ENCODE measurements around the gene HIPK2.

The HIPK2 gene

DNA sequence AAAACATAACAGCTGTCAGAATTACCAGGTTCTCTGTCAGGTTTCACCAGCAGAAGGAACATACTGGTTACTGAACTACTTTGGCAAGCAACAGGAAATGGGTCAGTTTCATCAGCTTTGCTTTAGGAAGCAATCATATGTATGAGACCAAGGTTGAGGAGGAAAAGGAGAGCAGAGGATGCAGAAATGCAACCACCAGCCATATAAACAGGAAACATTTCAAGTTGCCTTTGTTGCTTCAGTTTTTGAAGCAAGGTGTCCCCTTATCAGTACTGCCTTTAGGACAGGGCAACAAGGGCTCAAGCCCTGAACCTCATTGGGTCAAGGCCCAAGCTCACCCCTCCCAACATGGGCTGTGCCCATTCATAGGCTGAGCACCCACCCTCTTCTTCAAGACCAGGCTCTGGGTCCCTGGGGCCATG is 10.2 kb downstream of the HIPK2 start:
- TF ChIP-seq LEF1 (IDR thresholded peaks at IDR 0.05; ENCODE audit: borderline replicate concordance) (no peak), ZNF384 (IDR thresholded peaks at IDR 0.05) (no peak), CTBP1 (IDR thresholded peaks at IDR 0.05; ENCODE audit: borderline replicate concordance) (no peak), FOXK2 (IDR thresholded peaks at IDR 0.05) (no peak), FOXA1 (IDR thresholded peaks at IDR 0.05) (no peak), ARNT (IDR thresholded peaks at IDR 0.05) (no peak), NFRKB (IDR thresholded peaks at IDR 0.05) (no peak), TARDBP (IDR thresholded peaks at IDR 0.05) (no peak), BHLHE40 (IDR thresholded peaks at IDR 0.05; ENCODE audit: borderline replicate concordance) (no peak), HDGF (IDR thresholded peaks at IDR 0.05; ENCODE audit: borderline replicate concordance) (no peak), SP1 (IDR thresholded peaks at IDR 0.05) (no peak), SUZ12 (IDR thresholded peaks at IDR 0.05) (no peak), L3MBTL2 (conservative IDR thresholded peaks at IDR 0.05) (no peak), FOXM1 (IDR thresholded peaks at IDR 0.05; ENCODE audit: borderline replicate concordance) (no peak), ELF4 (IDR thresholded peaks at IDR 0.05) (no peak)
- TF ChIP-seq, protein P1, sequence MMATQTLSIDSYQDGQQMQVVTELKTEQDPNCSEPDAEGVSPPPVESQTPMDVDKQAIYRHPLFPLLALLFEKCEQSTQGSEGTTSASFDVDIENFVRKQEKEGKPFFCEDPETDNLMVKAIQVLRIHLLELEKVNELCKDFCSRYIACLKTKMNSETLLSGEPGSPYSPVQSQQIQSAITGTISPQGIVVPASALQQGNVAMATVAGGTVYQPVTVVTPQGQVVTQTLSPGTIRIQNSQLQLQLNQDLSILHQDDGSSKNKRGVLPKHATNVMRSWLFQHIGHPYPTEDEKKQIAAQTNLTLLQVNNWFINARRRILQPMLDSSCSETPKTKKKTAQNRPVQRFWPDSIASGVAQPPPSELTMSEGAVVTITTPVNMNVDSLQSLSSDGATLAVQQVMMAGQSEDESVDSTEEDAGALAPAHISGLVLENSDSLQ (IDR thresholded peaks at IDR 0.05): no peak
- CTCF ChIA-PET: no interaction called here
- POLR2A ChIA-PET: no interaction called here
- no peak for DNase-seq (ENCODE audit: extremely low spot score)

DNA sequence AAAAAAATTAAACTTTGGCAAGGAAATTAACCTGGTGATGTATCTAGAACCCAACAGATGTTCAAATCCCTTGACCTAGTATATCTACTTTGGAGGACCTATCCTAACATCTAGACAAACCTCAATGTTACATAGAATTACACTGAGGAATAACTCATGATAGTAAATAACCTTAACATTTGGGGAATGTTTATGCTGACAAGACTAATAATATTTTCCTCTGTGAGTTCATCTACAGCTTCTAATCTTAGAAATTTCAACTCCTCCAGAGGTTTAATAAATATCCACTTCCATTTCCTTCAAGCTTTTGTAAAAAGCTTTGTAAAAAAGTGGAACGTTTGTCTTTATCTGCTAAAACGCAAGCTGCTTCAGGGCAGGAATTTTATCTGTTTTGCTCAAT is 12.7 kb downstream of the HIPK2 start:
- TF ChIP-seq HDGF (IDR thresholded peaks at IDR 0.05; ENCODE audit: borderline replicate concordance): no peak
- TF ChIP-seq FOXM1 (IDR thresholded peaks at IDR 0.05; ENCODE audit: borderline replicate concordance): no peak
- no peak for TF ChIP-seq NFRKB (IDR thresholded peaks at IDR 0.05)
- no peak for TF ChIP-seq ARNT (IDR thresholded peaks at IDR 0.05)
- TF ChIP-seq CTBP1 (IDR thresholded peaks at IDR 0.05; ENCODE audit: borderline replicate concordance): no peak
- no peak for TF ChIP-seq L3MBTL2 (conservative IDR thresholded peaks at IDR 0.05)
- no peak for TF ChIP-seq SP1 (IDR thresholded peaks at IDR 0.05)
- no peak for TF ChIP-seq ZNF384 (IDR thresholded peaks at IDR 0.05)
- TF ChIP-seq, protein P1 (IDR thresholded peaks at IDR 0.05): no peak
- TF ChIP-seq LEF1 (IDR thresholded peaks at IDR 0.05; ENCODE audit: borderline replicate concordance): no peak
- TF ChIP-seq ELF4 (IDR thresholded peaks at IDR 0.05): no peak
- TF ChIP-seq TARDBP (IDR thresholded peaks at IDR 0.05): no peak
- TF ChIP-seq SUZ12 (IDR thresholded peaks at IDR 0.05): no peak
- TF ChIP-seq FOXK2 (IDR thresholded peaks at IDR 0.05): no peak
- TF ChIP-seq BHLHE40 (IDR thresholded peaks at IDR 0.05; ENCODE audit: borderline replicate concordance): no peak
- no peak for DNase-seq (ENCODE audit: extremely low spot score)
- CTCF ChIA-PET: no interaction called here
- POLR2A ChIA-PET: interaction anchor here (0.7 kb wide), 1 partner anchor 1638 kb away, joined by 3 read pairs; no protein-coding TSS in a partner anchor

DNA sequence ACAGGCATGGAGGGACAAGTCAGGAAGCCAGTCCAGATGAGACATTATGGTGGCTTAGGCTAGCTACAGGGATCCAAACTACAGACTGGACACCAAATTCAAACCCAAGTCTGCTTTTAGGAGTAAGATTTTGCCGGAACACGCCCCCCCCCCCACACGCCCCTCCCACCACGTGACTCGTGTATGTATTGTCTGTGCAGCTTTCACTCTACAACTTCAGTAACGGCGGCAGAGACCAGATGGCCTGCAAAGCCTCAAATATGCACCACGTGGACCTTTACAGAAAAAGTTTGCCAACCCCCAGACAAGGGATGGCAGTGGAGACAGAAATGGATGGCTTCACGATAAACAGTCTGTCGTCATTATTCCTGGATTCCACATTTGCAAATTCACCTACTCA is 14.5 kb downstream of the HIPK2 start:
- ChIA-PET CTCF (no interaction called here), POLR2A (no interaction called here)
- TF ChIP-seq TARDBP (IDR thresholded peaks at IDR 0.05): no peak
- TF ChIP-seq FOXK2 (IDR thresholded peaks at IDR 0.05): no peak
- no peak for TF ChIP-seq NFRKB (IDR thresholded peaks at IDR 0.05)
- TF ChIP-seq FOXM1 (IDR thresholded peaks at IDR 0.05; ENCODE audit: borderline replicate concordance): no peak
- TF ChIP-seq ELF4 (IDR thresholded peaks at IDR 0.05): no peak
- TF ChIP-seq, protein P1 (IDR thresholded peaks at IDR 0.05): no peak
- TF ChIP-seq HDGF (IDR thresholded peaks at IDR 0.05; ENCODE audit: borderline replicate concordance): no peak
- no peak for TF ChIP-seq ZNF384 (IDR thresholded peaks at IDR 0.05)
- TF ChIP-seq SUZ12 (IDR thresholded peaks at IDR 0.05): no peak
- no peak for TF ChIP-seq LEF1 (IDR thresholded peaks at IDR 0.05; ENCODE audit: borderline replicate concordance)
- no peak for TF ChIP-seq SP1 (IDR thresholded peaks at IDR 0.05)
- TF ChIP-seq BHLHE40 (IDR thresholded peaks at IDR 0.05; ENCODE audit: borderline replicate concordance): no peak
- no peak for TF ChIP-seq ARNT (IDR thresholded peaks at IDR 0.05)
- TF ChIP-seq CTBP1 (IDR thresholded peaks at IDR 0.05; ENCODE audit: borderline replicate concordance): no peak
- TF ChIP-seq FOXA1 (IDR thresholded peaks at IDR 0.05): no peak
- no peak for TF ChIP-seq L3MBTL2 (conservative IDR thresholded peaks at IDR 0.05)
- DNase-seq (ENCODE audit: extremely low spot score): no peak

DNA sequence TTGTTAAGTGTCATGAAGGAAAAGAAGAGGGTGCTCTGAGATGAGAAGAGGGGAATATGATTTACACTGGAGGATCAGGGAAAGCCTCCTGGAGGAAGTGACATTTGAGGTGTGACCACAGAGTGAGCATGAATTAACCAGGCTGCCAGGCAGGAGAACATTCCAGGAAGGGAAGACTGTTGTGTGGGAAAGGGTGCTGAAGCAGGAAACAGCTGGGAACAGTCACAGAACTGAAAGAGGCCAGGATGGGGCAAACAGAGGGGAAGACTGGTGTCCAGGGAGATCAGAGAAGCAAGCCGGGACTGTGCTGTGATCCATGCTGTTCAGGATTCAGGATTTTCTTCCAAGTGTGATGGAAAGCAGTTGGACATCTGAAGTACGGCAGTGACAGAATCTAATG is 14.9 kb downstream of the HIPK2 start:
- POLR2A ChIA-PET: no interaction called here
- TF ChIP-seq ELF4 (IDR thresholded peaks at IDR 0.05) (no peak), LEF1 (IDR thresholded peaks at IDR 0.05; ENCODE audit: borderline replicate concordance) (no peak)
- DNase-seq (ENCODE audit: extremely low spot score): no peak
- CTCF ChIA-PET: no interaction called here

DNA sequence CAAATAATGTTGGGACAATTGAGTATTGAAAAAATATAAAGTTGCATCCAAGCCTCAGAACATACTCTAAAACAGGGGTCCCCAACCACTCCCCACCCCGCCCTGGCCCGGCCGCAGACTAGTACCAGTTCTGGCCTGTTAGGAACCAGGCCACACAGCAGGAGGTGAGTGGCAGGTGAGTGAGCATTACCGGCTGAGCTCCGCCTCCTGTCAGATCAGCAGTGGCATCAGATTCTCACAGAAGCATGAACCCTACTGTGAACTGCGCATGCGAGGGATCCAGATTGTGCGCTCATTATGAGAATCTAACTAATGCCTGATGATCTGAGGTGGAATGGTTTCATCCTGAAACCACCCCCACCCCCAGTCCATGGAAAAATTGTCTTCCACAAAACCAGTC is 19.4 kb downstream of the HIPK2 start:
- CTCF ChIA-PET: no interaction called here
- POLR2A ChIA-PET: no interaction called here

DNA sequence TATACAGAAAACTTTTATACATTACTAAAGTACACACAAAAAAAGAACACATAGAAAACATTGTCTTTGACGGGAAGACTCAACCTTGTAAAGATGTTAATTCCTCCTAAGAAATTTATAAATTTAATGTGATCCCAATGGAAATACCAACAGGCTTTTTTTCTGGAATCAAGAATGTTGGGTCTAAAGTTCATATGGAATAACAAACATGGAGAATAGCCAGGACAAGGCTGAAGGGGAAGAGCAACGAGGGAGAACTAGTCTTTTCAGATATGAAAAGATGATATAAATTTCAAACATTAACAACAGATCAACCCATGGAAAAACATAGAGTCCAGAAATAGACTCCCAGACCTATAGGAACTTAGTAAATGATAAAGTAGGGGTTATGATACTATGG is 19.8 kb downstream of the HIPK2 start:
- ChIA-PET CTCF (no interaction called here), POLR2A (no interaction called here)
- TF ChIP-seq LEF1 (IDR thresholded peaks at IDR 0.05; ENCODE audit: borderline replicate concordance) (no peak), SUZ12 (IDR thresholded peaks at IDR 0.05) (no peak)
- no peak for DNase-seq (ENCODE audit: extremely low spot score)

More for the DNA sequence above, 19.4 kb downstream of the HIPK2 start:
- TF ChIP-seq HDGF (IDR thresholded peaks at IDR 0.05; ENCODE audit: borderline replicate concordance) (no peak), FOXK2 (IDR thresholded peaks at IDR 0.05) (no peak), LEF1 (IDR thresholded peaks at IDR 0.05; ENCODE audit: borderline replicate concordance) (no peak)
- DNase-seq (ENCODE audit: extremely low spot score): no peak

DNA sequence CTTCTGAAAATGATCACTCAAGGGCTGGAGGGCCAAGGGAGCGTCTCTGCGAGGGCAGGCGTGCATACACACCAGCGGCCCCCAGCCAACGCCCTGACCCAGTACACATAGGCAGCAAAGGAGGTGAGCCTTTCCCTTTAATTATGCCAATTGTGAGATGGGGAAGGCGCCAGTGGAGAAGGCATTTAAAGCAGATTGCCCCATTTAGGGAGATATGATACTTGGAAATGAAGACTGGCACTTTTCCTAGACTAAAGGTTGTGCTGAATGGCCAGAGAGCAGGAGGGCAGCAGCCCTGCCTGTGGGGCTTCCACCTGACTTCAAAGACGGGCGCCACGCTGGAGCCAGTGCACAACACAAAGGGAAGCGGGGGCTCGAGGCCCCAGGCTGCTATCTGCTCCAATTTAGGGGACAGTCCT is 24.1 kb downstream of the HIPK2 start:
- DNase-seq (ENCODE audit: extremely low spot score): no peak
- TF ChIP-seq TARDBP (IDR thresholded peaks at IDR 0.05): no peak
- POLR2A ChIA-PET: no interaction called here
- CTCF ChIA-PET: interaction anchor here (0.6 to 0.8 kb wide), 4 partner anchors 17 to 228 kb away, joined by 3 to 8 read pairs (median 4); no protein-coding TSS in a partner anchor

All from HEK293T (cell line).